OCI-LY1 (cell line): ENCODE data around the gene IFT43.
A peak's percentile ranks its signal among the peaks of the same experiment; 100 is the strongest.

Experiments
- H2AFZ ChIP-seq: fragments of 200-600 bp; sonication (generic), shearing (Covaris generic); 2 replicates; pipeline ENCODE4 v1.6.0; 2014; ENCODE audit warnings: antibody characterized with exemption, mild to moderate bottlenecking, low read length
- H3F3A ChIP-seq: fragments of 200-600 bp; sonication (generic), shearing (Covaris generic); 2 replicates; pipeline ENCODE4 v1.6.0; 2014; ENCODE audit warnings: mild to moderate bottlenecking, antibody characterized with exemption, low read length, moderate library complexity; ENCODE audit not compliant: insufficient read depth
- H3K27ac ChIP-seq: fragments of 200-600 bp; sonication (generic); 2 replicates; pipeline ENCODE4 v1.5.1; 2014; ENCODE audit warnings: low read length, mixed run types, mild to moderate bottlenecking, low read depth; ENCODE audit not compliant: poor library complexity, severe bottlenecking
- H3K27me3 ChIP-seq: fragments of 200-600 bp; sonication (generic); 2 replicates; pipeline ENCODE4 v1.6.0; 2014; ENCODE audit warnings: antibody characterized with exemption, mild to moderate bottlenecking, low read length, moderate library complexity; ENCODE audit not compliant: insufficient read depth
- H3K36me3 ChIP-seq: fragments of 200-600 bp; sonication (generic); 2 replicates; pipeline ENCODE4 v1.6.1; 2014; ENCODE audit warnings: mild to moderate bottlenecking, antibody characterized with exemption, low read length, moderate library complexity, mixed read lengths; ENCODE audit not compliant: insufficient read depth
- H3K4me1 ChIP-seq: fragments of 200-600 bp; sonication (generic); 2 replicates; pipeline ENCODE4 v1.5.1; 2014; ENCODE audit warnings: mild to moderate bottlenecking, low read length, moderate library complexity; ENCODE audit not compliant: insufficient read depth, severe bottlenecking
- H3K4me2 ChIP-seq: fragments of 200-600 bp; sonication (generic), shearing (Covaris generic); 2 replicates; pipeline ENCODE4 v1.6.1; 2014; ENCODE audit warnings: low read length
- H3K4me3 ChIP-seq: fragments of 200-600 bp; sonication (generic); 2 replicates; pipeline ENCODE4 v1.5.1; 2014; ENCODE audit warnings: low read length, low read depth, mild to moderate bottlenecking, mixed read lengths; ENCODE audit not compliant: poor library complexity, severe bottlenecking
- H3K79me2 ChIP-seq: fragments of 200-600 bp; shearing (Covaris generic); 2 replicates; pipeline ENCODE4 v1.6.1; 2016; ENCODE audit warnings: mixed run types, low read length, mixed read lengths; ENCODE audit not compliant: insufficient read depth
- H3K9ac ChIP-seq: fragments of 200-600 bp; sonication (generic), shearing (Covaris generic); 2 replicates; pipeline ENCODE4 v1.6.1; 2014; ENCODE audit warnings: mild to moderate bottlenecking, low read length, mixed read lengths
- H3K9me2 ChIP-seq: fragments of 200-600 bp; sonication (generic), shearing (Covaris generic); 2 replicates; pipeline ENCODE4 v1.6.1; 2014; ENCODE audit warnings: low read depth, mild to moderate bottlenecking, low read length, mixed read lengths
- H3K9me3 ChIP-seq: fragments of 200-600 bp; shearing (Covaris generic); 2 replicates; pipeline ENCODE4 v1.6.1; 2014; ENCODE audit warnings: low read length, mixed read lengths
- H4K20me1 ChIP-seq: fragments of 200-600 bp; sonication (generic), shearing (Covaris generic); 2 replicates; pipeline ENCODE4 v1.6.0; 2016; ENCODE audit warnings: mild to moderate bottlenecking, low read length; ENCODE audit not compliant: insufficient read depth
- EZH2 ChIP-seq: fragments of 200-600 bp; sonication (generic), shearing (Covaris generic); IDR thresholded peaks from 2 replicates; pipeline ENCODE4 v1.8.0; 2017; ENCODE audit warnings: borderline replicate concordance, mixed run types, mild to moderate bottlenecking, antibody characterized with exemption, low read length, moderate library complexity, mixed read lengths
- TF ChIP-seq, protein P1 (sequence below): fragments of 200-600 bp; sonication (generic), shearing (Covaris generic); IDR thresholded peaks from 2 replicates; pipeline ENCODE4 v1.5.1; 2017; ENCODE audit warnings: mild to moderate bottlenecking, antibody characterized with exemption, low read length, moderate library complexity, mixed read lengths

IFT43 gene

DNA sequence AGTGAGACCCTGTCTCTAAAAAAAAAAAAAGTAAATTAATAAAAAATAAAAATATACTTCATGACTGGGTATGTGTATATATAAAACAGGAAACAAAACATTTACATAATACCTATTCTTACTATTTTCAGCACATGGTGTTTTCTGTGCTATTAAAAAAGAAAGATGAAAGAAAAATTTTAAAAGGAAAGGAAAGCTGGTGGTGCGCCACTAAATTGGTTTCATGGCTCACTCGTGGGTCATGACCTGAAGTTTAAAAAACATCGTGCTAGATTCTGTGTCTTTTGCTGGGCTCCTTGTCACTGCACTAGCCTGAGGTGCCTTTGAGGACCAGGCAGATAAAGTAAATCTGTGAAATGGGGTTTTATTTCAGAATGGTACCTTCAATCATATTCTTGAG, 69.8 kb downstream of the IFT43 start:
- Histone ChIP-seq H3F3A (no peaks in the 10 kb centered on the region), H4K20me1 (no peaks in the 10 kb centered on the region), H3K9ac (no peak overlapping the region), H3K27me3 (no peaks in the 10 kb centered on the region), H3K27ac (no peak overlapping the region), H3K36me3 (no peaks in the 10 kb centered on the region), H3K4me1 (no peaks in the 10 kb centered on the region), H3K9me2 (no peaks in the 10 kb centered on the region), H3K9me3 (no peaks in the 10 kb centered on the region), H3K4me2 (no peak overlapping the region), H2AFZ (no peak overlapping the region), H3K4me3 (no peak overlapping the region), H3K79me2 (no peaks in the 10 kb centered on the region)
- TF ChIP-seq, protein P1, sequence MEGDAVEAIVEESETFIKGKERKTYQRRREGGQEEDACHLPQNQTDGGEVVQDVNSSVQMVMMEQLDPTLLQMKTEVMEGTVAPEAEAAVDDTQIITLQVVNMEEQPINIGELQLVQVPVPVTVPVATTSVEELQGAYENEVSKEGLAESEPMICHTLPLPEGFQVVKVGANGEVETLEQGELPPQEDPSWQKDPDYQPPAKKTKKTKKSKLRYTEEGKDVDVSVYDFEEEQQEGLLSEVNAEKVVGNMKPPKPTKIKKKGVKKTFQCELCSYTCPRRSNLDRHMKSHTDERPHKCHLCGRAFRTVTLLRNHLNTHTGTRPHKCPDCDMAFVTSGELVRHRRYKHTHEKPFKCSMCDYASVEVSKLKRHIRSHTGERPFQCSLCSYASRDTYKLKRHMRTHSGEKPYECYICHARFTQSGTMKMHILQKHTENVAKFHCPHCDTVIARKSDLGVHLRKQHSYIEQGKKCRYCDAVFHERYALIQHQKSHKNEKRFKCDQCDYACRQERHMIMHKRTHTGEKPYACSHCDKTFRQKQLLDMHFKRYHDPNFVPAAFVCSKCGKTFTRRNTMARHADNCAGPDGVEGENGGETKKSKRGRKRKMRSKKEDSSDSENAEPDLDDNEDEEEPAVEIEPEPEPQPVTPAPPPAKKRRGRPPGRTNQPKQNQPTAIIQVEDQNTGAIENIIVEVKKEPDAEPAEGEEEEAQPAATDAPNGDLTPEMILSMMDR: no peak
- TF ChIP-seq EZH2: no peak

DNA sequence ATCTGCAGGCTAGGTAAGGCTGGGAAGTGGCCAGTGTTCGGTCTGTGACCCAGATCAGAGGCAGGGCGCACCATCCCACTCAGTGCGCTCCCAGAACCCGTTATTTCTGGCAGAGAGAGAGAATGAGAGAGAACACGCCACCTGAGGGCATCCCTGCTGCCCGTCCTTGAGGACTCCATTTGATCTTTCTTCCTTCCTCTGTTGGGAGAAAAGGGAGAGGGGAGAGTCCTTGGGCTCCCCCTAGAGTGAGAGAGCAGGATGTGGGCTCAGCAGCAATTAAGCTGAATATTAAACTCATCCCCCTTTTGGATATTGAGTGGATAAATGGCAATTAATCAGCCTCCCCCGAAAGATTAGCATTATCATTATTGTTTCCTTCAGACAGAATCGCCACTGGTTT, 70.6 kb downstream of the IFT43 start:
- H3K9me3 ChIP-seq: no peaks in the 10 kb centered on the region
- H2AFZ ChIP-seq: no peak overlapping the region
- H3K9ac ChIP-seq: no peak overlapping the region
- H3K4me1 ChIP-seq: no peaks in the 10 kb centered on the region
- no peaks in the 10 kb centered on the region for H4K20me1 ChIP-seq
- no peak for TF ChIP-seq EZH2
- TF ChIP-seq, protein P1: peak; percentile 56; the same call in 1 of the 2 replicates
- no peak overlapping the region for H3K4me3 ChIP-seq
- no peaks in the 10 kb centered on the region for H3K36me3 ChIP-seq
- H3K9me2 ChIP-seq: no peaks in the 10 kb centered on the region
- H3K79me2 ChIP-seq: no peaks in the 10 kb centered on the region
- no peak overlapping the region for H3K27ac ChIP-seq
- no peak overlapping the region for H3K4me2 ChIP-seq
- H3F3A ChIP-seq: no peaks in the 10 kb centered on the region
- H3K27me3 ChIP-seq: no peaks in the 10 kb centered on the region

DNA sequence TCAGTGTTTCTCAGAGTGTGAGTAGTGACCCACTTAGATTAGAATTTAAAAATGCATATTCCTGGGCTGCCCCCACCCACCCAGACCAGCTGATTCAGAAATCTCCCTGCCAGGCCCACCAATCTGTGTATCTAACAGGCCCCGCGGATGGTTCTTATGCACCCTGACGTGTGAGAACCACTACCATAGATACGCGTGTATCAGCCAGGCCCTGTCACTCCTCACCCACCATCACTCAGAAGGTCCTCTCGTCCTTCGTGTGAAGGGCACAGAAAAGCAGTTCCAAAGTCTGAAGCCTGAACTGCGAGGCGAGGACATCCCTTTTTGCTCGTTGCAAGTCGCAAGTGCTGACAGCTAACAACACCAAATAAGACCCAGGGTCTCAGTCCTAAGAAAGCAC, 72.4 kb downstream of the IFT43 start:
- H3K27ac ChIP-seq: no peak overlapping the region
- TF ChIP-seq, protein P1: no peak
- no peak for TF ChIP-seq EZH2
- no peaks in the 10 kb centered on the region for H3K4me1 ChIP-seq
- no peaks in the 10 kb centered on the region for H3K36me3 ChIP-seq
- no peak overlapping the region for H2AFZ ChIP-seq
- no peaks in the 10 kb centered on the region for H3K27me3 ChIP-seq
- H4K20me1 ChIP-seq: no peaks in the 10 kb centered on the region
- no peaks in the 10 kb centered on the region for H3K9me3 ChIP-seq
- H3K9ac ChIP-seq: no peak overlapping the region
- H3K79me2 ChIP-seq: no peaks in the 10 kb centered on the region
- H3K4me2 ChIP-seq: no peak overlapping the region
- no peaks in the 10 kb centered on the region for H3F3A ChIP-seq
- no peaks in the 10 kb centered on the region for H3K9me2 ChIP-seq
- H3K4me3 ChIP-seq: no peak overlapping the region
